ENCODE measurements around the gene DRC3. TPM values are rescaled to one million over a fixed set of nuclear protein-coding genes. Genes with fewer than 3 reads are reported as not detected.

The DRC3 gene
- total and polyA plus RNA-seq, 4 donors, result 0.61 to 1.5 (median 1.1) TPM

- TF ChIP-seq CTCF (IDR thresholded peaks at IDR 0.05; ENCODE audit: low read depth, low read length, missing input control), result no peak
Observed at GRCh38 chr17:17933775-17934174, 38.9 kb upstream of the DRC3 start (continued).

GRCh38 chr17:17934214-17934613, 38.4 kb upstream of the DRC3 start:
- Histone ChIP-seq H3K27ac (ENCODE audit: low read depth in 1 of 2, low read length in 2 of 2) (no peak overlapping the region), H3K9ac (ENCODE audit: low read depth in 1 of 2, low read length in 2 of 2) (no peak overlapping the region), H3K36me3 (ENCODE audit: control insufficient read depth in 4 of 4, insufficient read depth in 3 of 4, low read depth in 1 of 4, low read length in 3 of 4) (no peaks in the 10 kb centered on the region), H3K9me3 (ENCODE audit: control insufficient read depth in 4 of 4, low read length in 3 of 4) (no peaks in the 10 kb centered on the region), H3K27me3 (ENCODE audit: control insufficient read depth in 4 of 4, insufficient read depth in 4 of 4, low read length in 3 of 4) (no peaks in the 10 kb centered on the region), H3K4me1 (ENCODE audit: control insufficient read depth in 4 of 4, insufficient read depth in 4 of 4, low read length in 3 of 4) (peaks cover 0 to 11% (median 1%) of the 10 kb centered on the region in 4 donors), H3K4me3 (ENCODE audit: low read depth in 1 of 3, low read length in 3 of 3) (no peak overlapping the region)
- TF ChIP-seq NR2F2 (IDR thresholded peaks at IDR 0.05) (no peak), GABPA (IDR thresholded peaks at IDR 0.05 in 1 of 2, conservative IDR thresholded peaks at IDR 0.05 in 1 of 2) (no peak)
- DNase-seq (ENCODE audit: low spot score), result no peak
- WGBS, result 95% methylated on average over 2 of the region's 2 CpGs

- no peaks in the 10 kb centered on the region for H3K27me3 ChIP-seq (ENCODE audit: control insufficient read depth in 4 of 4, insufficient read depth in 4 of 4, low read length in 3 of 4)
- 88% methylated on average over 3 of the region's 3 CpGs for WGBS
- H3K4me1 ChIP-seq (ENCODE audit: control insufficient read depth in 4 of 4, insufficient read depth in 4 of 4, low read length in 3 of 4), result peaks cover 0 to 11% (median 1%) of the 10 kb centered on the region in 4 donors
- H3K4me3 ChIP-seq (ENCODE audit: low read depth in 1 of 3, low read length in 3 of 3), result no peak overlapping the region
- no peaks in the 10 kb centered on the region for H3K36me3 ChIP-seq (ENCODE audit: control insufficient read depth in 4 of 4, insufficient read depth in 3 of 4, low read depth in 1 of 4, low read length in 3 of 4)
- no peak overlapping the region for H3K27ac ChIP-seq (ENCODE audit: low read depth in 1 of 2, low read length in 2 of 2)
- no peak for DNase-seq (ENCODE audit: low spot score)
- no peak for TF ChIP-seq MAX (IDR thresholded peaks at IDR 0.05)
- no peak for TF ChIP-seq HNF4A (conservative IDR thresholded peaks at IDR 0.05)
- TF ChIP-seq FOXA2 (IDR thresholded peaks at IDR 0.05), result no peak
- TF ChIP-seq SP1 (IDR thresholded peaks at IDR 0.05), result no peak
- no peak for TF ChIP-seq ATF3 (IDR thresholded peaks at IDR 0.05)
- no peak for TF ChIP-seq EGR1 (IDR thresholded peaks at IDR 0.05; ENCODE audit: low read depth in 2 of 2)
- no peak for TF ChIP-seq YY1 (IDR thresholded peaks at IDR 0.05)
- TF ChIP-seq FOXA1 (IDR thresholded peaks at IDR 0.05), result no peak
- no peak for TF ChIP-seq RXRA (IDR thresholded peaks at IDR 0.05)
- TF ChIP-seq REST (IDR thresholded peaks at IDR 0.05), result no peak
- TF ChIP-seq RAD21 (IDR thresholded peaks at IDR 0.05), result no peak
- TF ChIP-seq HNF4G (IDR thresholded peaks at IDR 0.05), result no peak
- TF ChIP-seq NR2F2 (IDR thresholded peaks at IDR 0.05), result no peak
- TF ChIP-seq JUND (IDR thresholded peaks at IDR 0.05), result no peak
- TF ChIP-seq TAF1 (conservative IDR thresholded peaks at IDR 0.05), result no peak
- no peak for TF ChIP-seq CTCF (IDR thresholded peaks at IDR 0.05; ENCODE audit: low read depth, low read length, missing input control)
- no peak for TF ChIP-seq ZBTB33 (IDR thresholded peaks at IDR 0.05)
- no peak for TF ChIP-seq GABPA (IDR thresholded peaks at IDR 0.05 in 1 of 2, conservative IDR thresholded peaks at IDR 0.05 in 1 of 2)
- H3K9ac ChIP-seq (ENCODE audit: low read depth in 1 of 2, low read length in 2 of 2), result no peak overlapping the region
- no peaks in the 10 kb centered on the region for H3K9me3 ChIP-seq (ENCODE audit: control insufficient read depth in 4 of 4, low read length in 3 of 4)
Observed at GRCh38 chr17:17934806-17935205, 37.9 kb upstream of the DRC3 start.
